Skeletal muscle cell (primary cell): ENCODE results near the gene CLDN12.
"Not testable (repeated sequence)": the region's sequence is repeated elsewhere in the genome, so short reads cannot be mapped to it uniquely, and the experiment has no call there.

Experiments
- DNase-seq: peaks from one replicate; pipeline ENCODE4 v3.0.0-alpha.2; 2010; ENCODE audit warnings: low read depth
- H3K4me3 ChIP-seq: 2 replicates; pipeline ENCODE4 v1.5.1; 2011; ENCODE audit warnings: low read depth, mild to moderate bottlenecking, control low read depth, low read length, moderate library complexity

CLDN12 gene

DNA sequence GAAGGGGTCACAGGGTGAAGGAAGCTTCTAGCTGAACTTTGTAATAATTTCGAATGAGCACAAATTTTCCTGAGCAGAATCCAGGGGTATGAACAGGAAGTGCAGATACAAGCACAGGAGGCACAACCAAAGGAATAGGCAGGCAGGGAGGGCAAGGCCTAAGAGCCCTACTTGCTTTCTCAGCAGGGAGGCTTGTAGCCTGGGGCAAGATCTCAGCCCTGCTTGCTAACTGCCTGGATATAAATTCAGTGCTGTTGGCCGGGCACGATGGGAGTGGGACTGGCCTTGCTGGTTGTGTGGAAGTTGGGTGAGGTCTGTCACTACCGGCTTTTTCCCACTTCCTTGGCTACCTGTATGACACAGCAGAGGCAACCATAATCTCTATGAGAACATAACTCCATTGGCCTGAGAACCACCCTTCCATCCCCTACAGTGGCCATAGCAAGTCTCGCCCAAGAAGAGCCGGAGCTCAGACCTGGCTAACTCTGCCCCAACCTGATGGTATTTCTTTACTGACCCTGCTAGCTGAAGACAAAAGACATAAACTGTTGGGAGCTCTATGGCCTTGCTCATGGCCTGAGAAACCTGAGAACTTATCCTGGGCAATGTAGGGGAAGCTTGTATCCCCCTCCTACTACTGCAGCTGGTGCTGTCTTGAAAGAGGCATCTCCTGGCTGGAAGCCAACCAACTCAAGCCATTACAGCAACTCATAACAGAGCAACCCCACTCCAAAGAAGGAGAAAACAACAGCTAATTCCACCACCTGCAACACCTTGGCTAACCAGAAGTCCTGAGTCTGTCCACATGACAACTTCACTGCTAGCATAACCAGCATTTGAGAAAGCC is 27.6 kb downstream of the CLDN12 start:
- peak; percentile 28 for DNase-seq
- H3K4me3 ChIP-seq = no peak overlapping the region

DNA sequence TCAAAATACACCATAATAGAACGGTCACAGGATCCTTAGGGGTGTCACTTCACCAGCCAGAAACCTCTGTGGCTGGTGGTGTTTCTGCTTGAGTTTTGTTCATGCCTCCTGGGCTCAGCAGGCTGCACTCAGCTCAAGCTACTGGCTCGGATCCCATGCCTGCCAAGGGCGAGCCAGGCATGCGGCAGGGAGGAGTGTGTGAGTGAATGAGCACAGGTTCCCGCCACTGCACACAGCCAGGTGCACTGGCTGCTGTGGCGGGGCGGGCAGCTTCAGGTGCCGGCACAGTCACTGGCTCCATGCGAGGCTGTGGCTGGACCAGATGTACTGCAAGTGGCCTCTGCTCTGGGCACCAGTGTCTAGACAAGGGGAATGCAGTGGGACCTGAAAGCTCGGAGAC is 29.5 kb downstream of the CLDN12 start:
- H3K4me3 ChIP-seq = no peak overlapping the region
- no peak for DNase-seq

- DNase-seq = no peak
- H3K4me3 ChIP-seq = no peak overlapping the region
Measured at GRCh38 chr7:90433221-90433620, 30.0 kb downstream of the CLDN12 start.

DNA sequence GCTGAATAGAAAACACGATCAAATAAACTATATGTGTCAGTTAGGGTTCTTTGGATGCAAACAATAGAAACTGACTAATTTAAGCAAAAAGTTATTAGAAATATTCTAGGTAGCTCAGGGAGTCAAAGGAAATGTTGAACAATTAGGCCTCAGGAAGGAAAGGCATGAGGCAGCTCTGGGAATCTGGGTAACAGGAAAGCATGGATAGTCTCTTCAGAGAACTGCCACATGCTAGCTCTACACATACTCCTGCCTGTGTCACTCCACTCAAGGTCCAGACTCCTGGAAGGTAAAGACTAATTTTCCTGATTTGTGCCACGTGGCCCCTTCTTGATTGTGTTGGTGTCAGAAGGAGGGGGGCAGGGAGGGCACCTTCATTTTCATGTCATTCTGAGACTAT is 42.4 kb downstream of the CLDN12 start:
- no peak for DNase-seq
- no peak overlapping the region for H3K4me3 ChIP-seq

GRCh38 chr7:90446137-90446899 is 43.1 kb downstream of the CLDN12 start:
- H3K4me3 ChIP-seq = no peak overlapping the region
- DNase-seq = no peak

GRCh38 chr7:90453259-90453891 is 50.1 kb downstream of the CLDN12 start:
- H3K4me3 ChIP-seq = no peak overlapping the region

DNA sequence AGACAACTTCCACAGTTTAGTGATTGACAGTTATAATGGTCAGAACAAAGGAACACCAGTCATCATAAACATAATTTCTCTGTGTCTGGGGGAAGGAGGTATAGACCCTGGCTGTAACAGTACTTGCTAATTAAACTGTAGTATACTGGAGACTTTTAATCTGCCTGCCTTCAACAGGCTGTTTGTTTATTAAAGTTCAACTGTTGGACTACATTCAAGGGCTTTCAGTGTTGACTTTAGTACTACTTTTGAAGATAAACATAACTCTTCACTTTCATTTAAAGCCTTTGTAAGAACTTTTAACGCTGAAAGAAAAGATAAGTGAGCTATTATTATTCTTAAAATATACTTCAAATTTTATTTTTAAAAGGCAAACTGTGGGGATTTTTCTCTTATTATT is 50.7 kb downstream of the CLDN12 start:
- H3K4me3 ChIP-seq = no peak overlapping the region
- no peak for DNase-seq

More at GRCh38 chr7:90453259-90453891, 50.1 kb downstream of the CLDN12 start:
- DNase-seq = no peak

DNA sequence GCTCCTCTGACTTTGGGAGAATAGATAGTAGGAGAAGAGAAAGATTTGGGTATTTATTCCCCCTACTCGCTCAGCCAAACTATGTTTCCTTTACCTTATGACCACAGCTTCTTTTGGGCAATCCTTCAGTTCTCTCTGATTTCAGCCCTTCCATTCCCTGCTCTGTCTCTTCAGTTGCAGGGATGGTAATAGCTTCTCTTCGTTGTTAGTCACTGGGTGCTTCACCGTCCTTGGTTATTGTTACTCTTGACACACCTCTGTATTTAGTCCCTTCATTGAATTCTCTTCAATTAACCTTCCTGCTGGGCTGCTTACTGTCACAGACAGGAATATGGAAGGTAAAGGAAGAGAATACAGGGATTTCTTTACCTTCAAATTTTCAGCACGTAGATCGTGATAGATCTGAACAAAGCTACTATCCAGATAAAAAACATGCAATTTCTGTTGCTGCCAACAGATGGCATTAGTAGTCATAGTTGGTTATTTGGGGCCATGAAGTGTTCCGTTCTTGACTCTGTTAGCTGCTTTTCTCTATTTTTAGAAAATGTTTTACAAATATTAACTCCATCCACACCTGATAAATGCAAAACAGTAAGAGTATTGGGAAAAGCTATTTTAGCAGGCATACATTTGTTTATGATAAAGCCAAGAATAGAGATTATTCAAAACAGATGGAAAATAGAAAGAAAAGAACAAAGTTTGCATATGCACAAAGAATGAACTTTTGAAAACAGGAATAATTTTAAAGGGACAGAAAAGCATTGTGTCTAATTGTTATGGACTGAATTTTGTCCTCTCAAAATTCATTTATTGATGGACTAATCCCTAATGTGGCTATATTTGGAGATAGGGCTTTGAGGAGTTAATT is 52.1 kb downstream of the CLDN12 start:
- DNase-seq = no peak
- peak overlapping the region; percentile 15 for H3K4me3 ChIP-seq

DNA sequence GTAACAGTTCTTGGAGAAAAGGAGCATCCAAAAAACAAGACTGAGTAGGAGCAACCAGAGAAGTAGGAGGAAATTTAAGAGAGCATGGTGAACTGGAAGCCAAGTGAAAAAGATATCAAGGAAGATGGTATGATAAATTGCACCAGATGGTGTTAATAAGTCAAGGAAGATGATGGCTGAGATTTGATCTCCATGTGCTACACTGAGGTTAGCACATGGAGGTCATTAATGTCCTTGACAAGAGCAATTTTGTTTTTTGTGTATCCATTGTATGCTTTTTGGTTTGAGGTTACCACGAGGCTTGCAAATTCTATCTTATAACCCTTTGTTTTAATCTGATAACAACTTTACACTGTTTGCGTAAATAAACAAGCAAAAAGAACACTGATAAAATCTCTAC is 54.8 kb downstream of the CLDN12 start:
- DNase-seq = no peak
- H3K4me3 ChIP-seq = no peak overlapping the region

DNA sequence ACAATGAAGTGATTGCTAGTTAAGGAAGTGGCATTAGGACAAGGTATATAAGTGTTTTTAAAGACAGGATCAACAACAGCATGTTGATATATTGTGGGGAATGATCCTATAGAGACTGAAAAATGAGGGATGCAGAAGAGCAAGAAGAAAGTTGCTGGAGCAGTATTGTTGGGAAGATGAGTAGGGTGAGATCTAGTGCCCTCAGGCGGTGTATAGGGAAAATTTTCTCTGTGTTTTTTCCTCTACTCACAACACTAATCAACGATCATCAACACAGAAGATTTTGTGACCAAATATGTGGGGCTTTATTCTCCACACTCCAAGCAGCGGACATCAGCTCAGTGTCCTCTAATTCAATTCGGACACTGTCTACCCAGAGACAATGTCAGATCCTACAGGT is 56.6 kb downstream of the CLDN12 start:
- H3K4me3 ChIP-seq = no peak overlapping the region
- no peak for DNase-seq

GRCh38 chr7:90461219-90461618 is 58.0 kb downstream of the CLDN12 start:
- DNase-seq = no peak
- no peak overlapping the region for H3K4me3 ChIP-seq

DNA sequence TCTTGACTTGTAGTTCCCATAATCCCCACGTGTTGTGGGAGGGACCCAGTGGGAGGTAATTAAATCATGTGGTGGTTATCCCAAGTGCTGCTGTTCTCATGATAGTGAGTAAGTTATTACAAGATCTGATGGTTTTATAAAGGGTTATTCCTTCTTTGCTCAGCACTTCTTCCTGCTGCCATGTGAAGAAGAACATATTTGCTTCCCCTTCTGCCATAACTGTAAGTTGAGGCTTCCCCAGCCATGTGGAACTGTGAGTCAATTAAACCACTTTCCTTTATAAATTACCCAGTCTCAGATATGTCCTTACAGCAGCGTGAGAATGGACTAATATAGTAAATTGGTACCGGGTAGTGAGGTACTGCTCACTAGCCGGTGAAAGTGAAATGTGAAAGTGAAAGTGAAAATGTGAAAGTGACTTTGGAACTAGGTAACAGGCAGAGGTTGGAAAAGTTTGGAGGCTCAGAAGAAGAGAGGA is 59.9 kb downstream of the CLDN12 start:
- DNase-seq, H3K4me3 ChIP-seq: not testable (repeated sequence)
